B cell (primary cell): ENCODE results near the gene CCDC8. TPM values are rescaled to one million over a fixed set of nuclear protein-coding genes. Genes with fewer than 3 reads are reported as not detected.

Source experiments
- ATAC-seq: fragments of 200-7000 bp; cut with Tn5 transposase; one replicate; pipeline ENCODE4 v1.10.0; 2021; ENCODE audit warnings: low read depth, mild to moderate bottlenecking, moderate number of reproducible peaks, moderate library complexity
- CTCF ChIA-PET: fragments of 350-600 bp; sonication (Branson Sonifier 250); formaldehyde crosslinking; loops from one replicate; lab custom pipeline; 2021; ENCODE audit warnings: antibody characterized with exemption, inconsistent platforms; lab: Charles Lee
- POLR2A ChIA-PET: fragments of 350-600 bp; sonication (Branson Sonifier 250); formaldehyde crosslinking; loops from one replicate; lab custom pipeline; 2021; ENCODE audit warnings: antibody characterized with exemption; lab: Charles Lee
- DNase-seq: peaks from one replicate; pipeline ENCODE4 v3.0.0; 2013
- H2AFZ ChIP-seq: 2 replicates; pipeline ENCODE4 v1.6.1; 2012; ENCODE audit warnings: mild to moderate bottlenecking, low read depth, low read length; ENCODE audit not compliant: insufficient read depth, poor library complexity, severe bottlenecking
- H3K27ac ChIP-seq, 2 donors: 1 replicate in 1 of 2; 2 replicates in 1 of 2; pipeline ENCODE4 v1.5.1; 2012 to 2013; ENCODE audit warnings: low read length in 2 of 2, mild to moderate bottlenecking in 2 of 2, moderate library complexity in 1 of 2
- H3K27me3 ChIP-seq, 4 experiments: fragments of 200-600 bp in 1 of 4; sonication (generic) in 1 of 4; replicated peaks in 1 of 4; 1 replicate in 2 of 4; 2 replicates in 2 of 4; pipeline versions ENCODE4 v1.6.1 to v1.7.0; 2013 to 2016; ENCODE audit warnings: low read length in 3 of 4, mild to moderate bottlenecking in 2 of 4, mixed read lengths in 1 of 4, moderate library complexity in 1 of 4; ENCODE audit not compliant: insufficient read depth in 4 of 4, control insufficient read depth in 3 of 4; ENCODE audit errors: control extremely low read depth in 1 of 4
- H3K36me3 ChIP-seq, 2 experiments: replicated peaks in 1 of 2; 1 replicate in 1 of 2; 2 replicates in 1 of 2; pipeline versions ENCODE4 v1.6.1 to v1.7.1; 2013; ENCODE audit warnings: low read length in 1 of 2; ENCODE audit not compliant: insufficient read depth in 2 of 2, control insufficient read depth in 1 of 2; ENCODE audit errors: control extremely low read depth in 1 of 2, extremely low read depth in 1 of 2
- H3K4me1 ChIP-seq, 2 donors: fragments of 200-600 bp in 1 of 2; sonication (generic) in 1 of 2; 1 replicate in 1 of 2; 2 replicates in 1 of 2; pipeline versions ENCODE4 v1.5.1 to v1.6.1; 2013 to 2017; ENCODE audit warnings: low read length in 2 of 2; ENCODE audit not compliant: control insufficient read depth in 2 of 2, insufficient read depth in 2 of 2
- H3K4me2 ChIP-seq: replicated peaks from 2 replicates; pipeline ENCODE3; 2012; ENCODE audit warnings: mild to moderate bottlenecking, low read depth, low read length; ENCODE audit not compliant: poor library complexity, severe bottlenecking
- H3K4me3 ChIP-seq, 5 experiments: fragments of 200-600 bp in 1 of 5; sonication (generic) in 1 of 5; 1 replicate in 3 of 5; 2 replicates in 2 of 5; pipeline versions ENCODE4 v1.5.1 to v1.7.0; 2011 to 2016; ENCODE audit warnings: low read length in 4 of 5, mild to moderate bottlenecking in 4 of 5, low read depth in 2 of 5, control low read depth in 1 of 5, moderate library complexity in 1 of 5; ENCODE audit not compliant: insufficient read depth in 1 of 5; ENCODE audit errors: control extremely low read depth in 1 of 5, extremely low read depth in 1 of 5
- H3K79me2 ChIP-seq: fragments of 200-600 bp; sonication (generic); one replicate; pipeline ENCODE4 v1.6.0; 2016; ENCODE audit warnings: low read length; ENCODE audit not compliant: control insufficient read depth, insufficient read depth
- H3K9ac ChIP-seq: fragments of 200-600 bp; sonication (generic); 2 replicates; pipeline ENCODE4 v1.6.1; 2017; ENCODE audit warnings: mild to moderate bottlenecking, low read length, moderate library complexity
- H3K9me3 ChIP-seq, 3 donors: one replicate each; pipeline versions ENCODE4 v1.6.1 to v1.7.1; 2013; ENCODE audit warnings: low read length in 2 of 3; ENCODE audit not compliant: control insufficient read depth in 2 of 3, insufficient read depth in 1 of 3; ENCODE audit errors: control extremely low read depth in 1 of 3
- H4K20me1 ChIP-seq: 2 replicates; pipeline ENCODE4 v1.6.0; 2012; ENCODE audit warnings: mild to moderate bottlenecking, low read length; ENCODE audit not compliant: insufficient read depth, control insufficient read depth, poor library complexity, severe bottlenecking
- H3K27ac Mint-ChIP-seq: one replicate; pipeline ENCODE4 v1.8.0; 2021; ENCODE audit warnings: mixed read lengths
- H3K27me3 Mint-ChIP-seq: one replicate; pipeline ENCODE4 v1.8.0; 2021; ENCODE audit warnings: mixed read lengths
- H3K4me1 Mint-ChIP-seq: one replicate; pipeline ENCODE4 v1.8.0; 2021; ENCODE audit warnings: mixed read lengths
- H3K4me3 Mint-ChIP-seq: one replicate; pipeline ENCODE4 v1.8.0; 2021; ENCODE audit warnings: mixed read lengths
- H3K9me3 Mint-ChIP-seq: one replicate; pipeline ENCODE4 v1.8.0; 2022; ENCODE audit warnings: mixed read lengths; ENCODE audit not compliant: insufficient read depth
- CTCF ChIP-seq: fragments of 200-600 bp; IDR thresholded peaks from one replicate; pipeline ENCODE4 v1.8.0; 2022; ENCODE audit warnings: antibody characterized with exemption, mild to moderate bottlenecking
- EZH2 ChIP-seq: IDR thresholded peaks from 2 replicates; pipeline ENCODE4 v1.6.1; 2012; ENCODE audit warnings: borderline replicate concordance, low read depth, mild to moderate bottlenecking, moderate library complexity, low read length; ENCODE audit not compliant: insufficient read depth, poor library complexity, severe bottlenecking
- WGBS: methylation state at CpG from one replicate; pipeline ENCODE4 v1.1.5; 2013; ENCODE audit warnings: missing lambda C conversion rate; ENCODE audit not compliant: insufficient coverage; 5-methylcytosine and 5-hydroxymethylcytosine counted together
- intact Hi-C: fragments of 100-400 bp; cut with micrococcal nuclease; formaldehyde crosslinking; loops from one replicate; pipeline ENCODE4 v1.10.0; 2022
- polyA plus RNA-seq: library from polyadenylated mRNA; depleted of rRNA; stranded (reverse); fragments of >200 nt; gene quantifications from 2 replicates; pipeline ENCODE4 v1.2.3, GENCODE V29; 2012
- total RNA-seq, 2 donors: library from RNA; stranded (reverse); fragments of 120-200 nt in 1 of 2; gene quantifications; 1 replicate in 1 of 2; 2 replicates in 1 of 2; pipeline versions ENCODE4 v1.2.3 to v1.2.4, GENCODE V29; 2013 to 2022

CCDC8 gene
- total and polyA plus RNA-seq, 2 donors (not counting 1 experiment from before 2014, with no cell fraction given): not detected

GRCh38 chr19:46368116-46368515 is 45.2 kb downstream of the CCDC8 start:
- no peak overlapping the region for H2AFZ ChIP-seq
- POLR2A ChIA-PET: no interaction called here
- H3K27me3 Mint-ChIP-seq: no peaks in the 10 kb centered on the region
- H4K20me1 ChIP-seq: peaks cover 52% of the 10 kb centered on the region
- no peaks in the 10 kb centered on the region for H3K9me3 ChIP-seq
- H3K9ac ChIP-seq: no peak overlapping the region
- H3K27ac ChIP-seq: no peak overlapping the region
- no peak overlapping the region for H3K4me3 ChIP-seq
- WGBS: 95% methylated on average over 7 of the region's 7 CpGs
- peaks cover 4% of the 10 kb centered on the region for H3K4me1 Mint-ChIP-seq
- peaks cover 80% of the 10 kb centered on the region for H3K79me2 ChIP-seq
- no peak for DNase-seq
- H3K27me3 ChIP-seq: no peaks in the 10 kb centered on the region
- H3K4me1 ChIP-seq: no peaks in the 10 kb centered on the region
- TF ChIP-seq CTCF (no peak), EZH2 (no peak)
- no peak overlapping the region for H3K27ac Mint-ChIP-seq
- no peak for ATAC-seq
- no peaks in the 10 kb centered on the region for H3K9me3 Mint-ChIP-seq
- peaks cover 0 to 37% of the 10 kb centered on the region in 2 experiments for H3K36me3 ChIP-seq
- H3K4me2 ChIP-seq: no peak overlapping the region
- H3K4me3 Mint-ChIP-seq: no peak overlapping the region
- intact Hi-C loops: no loop called here
- CTCF ChIA-PET: no interaction called here

GRCh38 chr19:46367426-46367825 is 45.9 kb downstream of the CCDC8 start:
- DNase-seq (no peak), ATAC-seq (no peak)
- Histone ChIP-seq H3K9ac (no peak overlapping the region), H3K79me2 (peaks cover 74% of the 10 kb centered on the region), H3K27ac (no peak overlapping the region), H3K4me3 (no peak overlapping the region), H4K20me1 (peaks cover 47% of the 10 kb centered on the region), H3K4me1 (no peaks in the 10 kb centered on the region), H3K36me3 (peaks cover 0 to 32% of the 10 kb centered on the region in 2 experiments), H3K27me3 (no peaks in the 10 kb centered on the region), H3K9me3 (no peaks in the 10 kb centered on the region), H3K4me2 (no peak overlapping the region), H2AFZ (no peak overlapping the region)
- Mint-ChIP-seq H3K27ac (no peak overlapping the region), H3K4me1 (peaks cover 4% of the 10 kb centered on the region), H3K9me3 (no peaks in the 10 kb centered on the region), H3K27me3 (no peaks in the 10 kb centered on the region), H3K4me3 (no peak overlapping the region)
- ChIA-PET POLR2A (no interaction called here), CTCF (no interaction called here)
- intact Hi-C loops: no loop called here
- WGBS: 89% methylated on average over 3 of the region's 5 CpGs
- TF ChIP-seq EZH2 (no peak), CTCF (no peak)
